ENCODE data around the gene MFAP2. TPM values are rescaled to one million over a fixed set of nuclear protein-coding genes. Genes with fewer than 3 reads are reported as not detected.
A peak's percentile ranks its signal among the peaks of the same experiment; 100 is the strongest.

MFAP2 gene
- polyA plus RNA-seq, 3 donors: not detected

GRCh38 chr1:17009706-17010105 lies 29.3 kb upstream of the MFAP2 start:
- peak overlapping the region in 1 of 3 experiments; percentile 91 for H3K4me3 ChIP-seq (replicated peaks in 1 of 3; ENCODE audit: low read depth in 2 of 3, low read length in 3 of 3)
- peaks cover 46% of the 10 kb centered on the region for H3K4me1 Mint-ChIP-seq
- intact Hi-C loops (cut with micrococcal nuclease): loop anchor here in 1 of 2 donors (10.0 kb wide), 1 partner anchor 55 kb away; no protein-coding TSS in a partner anchor
- peaks cover 12 to 20% of the 10 kb centered on the region in 2 donors for H3K36me3 Mint-ChIP-seq
- peak overlapping the region; percentile 86 to 90 for H3K4me3 Mint-ChIP-seq
- H3K9ac ChIP-seq (ENCODE audit: insufficient read depth, low read length, poor library complexity, severe bottlenecking): no peak overlapping the region
- H2AFZ ChIP-seq (ENCODE audit: insufficient read depth, low read depth, low read length, poor library complexity, severe bottlenecking): peak overlapping the region; percentile 21
- H3K27me3 ChIP-seq (ENCODE audit: control insufficient read depth in 2 of 2, insufficient read depth in 2 of 2, low read length in 2 of 2): no peaks in the 10 kb centered on the region
- no peaks in the 10 kb centered on the region for H3K9me3 Mint-ChIP-seq
- no CpG with 5 or more reads among the region's 4 CpGs for WGBS (ENCODE audit: insufficient coverage)
- H3K27ac Mint-ChIP-seq: peak overlapping the region; percentile 33 to 87 (median 73)
- H4K20me1 ChIP-seq (ENCODE audit: insufficient read depth, low read length): peaks cover 21% of the 10 kb centered on the region
- H3K4me1 ChIP-seq (ENCODE audit: control insufficient read depth in 1 of 2, insufficient read depth in 2 of 2, low read length in 2 of 2): peaks cover 43 to 44% of the 10 kb centered on the region in 2 donors
- peak; percentile 51 to 69 (median 58) for DNase-seq
- H3K27ac ChIP-seq (ENCODE audit: low read depth in 1 of 2, low read length in 2 of 2): peak overlapping the region in 1 of 2 donors; percentile 48
- H3K4me2 ChIP-seq (replicated peaks; ENCODE audit: extremely low read depth, low read length, poor library complexity, severe bottlenecking): peak overlapping the region; percentile 96
- H3K27me3 Mint-ChIP-seq (ENCODE audit: low read depth in 3 of 3): peaks cover 4 to 5% (median 5%) of the 10 kb centered on the region in 3 donors
- no peak for TF ChIP-seq CTCF (IDR thresholded peaks at IDR 0.05)
- peaks cover 12% of the 10 kb centered on the region for H3K79me2 ChIP-seq (ENCODE audit: insufficient read depth, low read length)
- no peaks in the 10 kb centered on the region for H3K9me3 ChIP-seq (replicated peaks in 1 of 2; ENCODE audit: control insufficient read depth in 1 of 2, insufficient read depth in 1 of 2, low read length in 2 of 2)
- H3K36me3 ChIP-seq (replicated peaks in 1 of 2; ENCODE audit: control insufficient read depth in 1 of 2, insufficient read depth in 2 of 2, low read length in 2 of 2): peaks cover 13 to 16% of the 10 kb centered on the region in 2 donors

GRCh38 chr1:17008208-17008855 lies 27.9 kb upstream of the MFAP2 start:
- H3K27me3 ChIP-seq (ENCODE audit: control insufficient read depth in 2 of 2, insufficient read depth in 2 of 2, low read length in 2 of 2): no peaks in the 10 kb centered on the region
- no peaks in the 10 kb centered on the region for H3K9me3 Mint-ChIP-seq
- H3K27me3 Mint-ChIP-seq (ENCODE audit: low read depth in 3 of 3): peaks cover 4 to 5% (median 5%) of the 10 kb centered on the region in 3 donors
- peaks cover 22 to 34% of the 10 kb centered on the region in 2 donors for H3K36me3 Mint-ChIP-seq
- no peak for TF ChIP-seq CTCF (IDR thresholded peaks at IDR 0.05)
- no peak overlapping the region for H3K9ac ChIP-seq (ENCODE audit: insufficient read depth, low read length, poor library complexity, severe bottlenecking)
- H3K4me3 Mint-ChIP-seq: no peak overlapping the region
- H4K20me1 ChIP-seq (ENCODE audit: insufficient read depth, low read length): peaks cover 21% of the 10 kb centered on the region
- H3K27ac ChIP-seq (ENCODE audit: low read depth in 1 of 2, low read length in 2 of 2): no peak overlapping the region
- no peak overlapping the region for H3K4me2 ChIP-seq (replicated peaks; ENCODE audit: extremely low read depth, low read length, poor library complexity, severe bottlenecking)
- H3K27ac Mint-ChIP-seq: peak overlapping the region in 2 of 7 donors; percentile 74 to 87
- whole genome bisulfite sequencing (ENCODE audit: insufficient coverage): 100% methylated on average over 5 of the region's 15 CpGs
- H3K36me3 ChIP-seq (replicated peaks in 1 of 2; ENCODE audit: control insufficient read depth in 1 of 2, insufficient read depth in 2 of 2, low read length in 2 of 2): peaks cover 22 to 29% of the 10 kb centered on the region in 2 donors
- DNase-seq: no peak
- H3K4me1 Mint-ChIP-seq: peaks cover 35% of the 10 kb centered on the region
- no peaks in the 10 kb centered on the region for H3K9me3 ChIP-seq (replicated peaks in 1 of 2; ENCODE audit: control insufficient read depth in 1 of 2, insufficient read depth in 1 of 2, low read length in 2 of 2)
- no peak overlapping the region for H2AFZ ChIP-seq (ENCODE audit: insufficient read depth, low read depth, low read length, poor library complexity, severe bottlenecking)
- H3K4me3 ChIP-seq (replicated peaks in 1 of 3; ENCODE audit: low read depth in 2 of 3, low read length in 3 of 3): no peak overlapping the region
- intact Hi-C loops (cut with micrococcal nuclease): loop anchor here in 1 of 2 donors (10.0 kb wide), 1 partner anchor 56 kb away; no protein-coding TSS in a partner anchor
- peaks cover 12% of the 10 kb centered on the region for H3K79me2 ChIP-seq (ENCODE audit: insufficient read depth, low read length)
- H3K4me1 ChIP-seq (ENCODE audit: control insufficient read depth in 1 of 2, insufficient read depth in 2 of 2, low read length in 2 of 2): peaks cover 29 to 33% of the 10 kb centered on the region in 2 donors
